H9 (cell line): Measurements from ENCODE around the gene EZH2. TPM values are rescaled to one million over a fixed set of nuclear protein-coding genes. Genes with fewer than 3 reads are reported as not detected.
A peak's percentile ranks its signal among the peaks of the same experiment; 100 is the strongest.

Experiments
- DNase-seq: peaks from one replicate; pipeline ENCODE4 v3.0.0-alpha.2; 2017
- H2AFZ ChIP-seq: one replicate; pipeline ENCODE4 v1.6.1; 2013; ENCODE audit warnings: mild to moderate bottlenecking, low read length, control low read depth, moderate library complexity
- H2AK5ac ChIP-seq: 2 replicates; pipeline ENCODE4 v1.6.1; 2013; ENCODE audit warnings: low read length, control low read depth, mixed read lengths; ENCODE audit not compliant: insufficient read length
- H2BK120ac ChIP-seq: one replicate; pipeline ENCODE4 v1.6.1; 2013; ENCODE audit warnings: low read depth, mild to moderate bottlenecking, low read length, control low read depth, inconsistent platforms; ENCODE audit not compliant: poor library complexity, severe bottlenecking
- H2BK12ac ChIP-seq: 2 replicates; pipeline ENCODE4 v1.6.1; 2013; ENCODE audit warnings: low read length, control low read depth, mixed read lengths, low read depth; ENCODE audit not compliant: insufficient read length
- H2BK15ac ChIP-seq: 2 replicates; pipeline ENCODE4 v1.6.1; 2013; ENCODE audit warnings: low read depth, low read length, control low read depth
- H2BK20ac ChIP-seq: one replicate; pipeline ENCODE4 v1.6.1; 2013; ENCODE audit warnings: low read depth, mild to moderate bottlenecking, low read length, control low read depth, inconsistent platforms; ENCODE audit not compliant: poor library complexity, severe bottlenecking
- H2BK5ac ChIP-seq: 2 replicates; pipeline ENCODE4 v1.6.1; 2013; ENCODE audit warnings: low read length, control low read depth, mixed read lengths; ENCODE audit not compliant: insufficient read length
- H3K14ac ChIP-seq: 2 replicates; pipeline ENCODE4 v1.6.1; 2013; ENCODE audit warnings: low read length, control low read depth; ENCODE audit not compliant: insufficient read depth
- H3K18ac ChIP-seq: 2 replicates; pipeline ENCODE4 v1.6.1; 2013; ENCODE audit warnings: low read depth, mild to moderate bottlenecking, mixed read lengths, low read length, control low read depth; ENCODE audit not compliant: insufficient read length
- H3K23ac ChIP-seq: 2 replicates; pipeline ENCODE4 v1.6.1; 2013; ENCODE audit warnings: low read length, control low read depth, mixed read lengths, low read depth; ENCODE audit not compliant: insufficient read length
- H3K23me2 ChIP-seq: 2 replicates; pipeline ENCODE4 v1.6.1; 2013; ENCODE audit warnings: low read depth, mild to moderate bottlenecking, mixed read lengths, low read length, control low read depth; ENCODE audit not compliant: insufficient read length, poor library complexity, severe bottlenecking
- H3K27ac ChIP-seq: 2 replicates; pipeline ENCODE4 v1.5.1; 2013; ENCODE audit warnings: low read length, control low read depth, mixed read lengths, low read depth; ENCODE audit not compliant: insufficient read length
- H3K27me3 ChIP-seq: 2 replicates; pipeline ENCODE4 v1.6.1; 2013; ENCODE audit warnings: low read length, control low read depth, inconsistent platforms; ENCODE audit not compliant: insufficient read depth
- H3K4ac ChIP-seq: 2 replicates; pipeline ENCODE4 v1.6.1; 2013; ENCODE audit warnings: low read depth, mild to moderate bottlenecking, control low read depth, inconsistent platforms, low read length, moderate library complexity
- H3K4me1 ChIP-seq: 2 replicates; pipeline ENCODE4 v1.6.1; 2013; ENCODE audit warnings: low read length, control low read depth, inconsistent platforms; ENCODE audit not compliant: insufficient read depth
- H3K4me2 ChIP-seq: 2 replicates; pipeline ENCODE4 v1.6.1; 2013; ENCODE audit warnings: low read length, control low read depth, mixed read lengths; ENCODE audit not compliant: insufficient read length, insufficient read depth
- H3K56ac ChIP-seq: 2 replicates; pipeline ENCODE4 v1.6.1; 2013; ENCODE audit warnings: low read depth, mild to moderate bottlenecking, mixed read lengths, low read length, control low read depth; ENCODE audit not compliant: insufficient read length
- H3K79me1 ChIP-seq: 2 replicates; pipeline ENCODE4 v1.6.1; 2013; ENCODE audit warnings: low read depth, mild to moderate bottlenecking, moderate library complexity, low read length, control low read depth, inconsistent platforms; ENCODE audit not compliant: insufficient read depth, poor library complexity, severe bottlenecking
- H3K79me2 ChIP-seq: 2 replicates; pipeline ENCODE4 v1.6.1; 2013; ENCODE audit warnings: low read length, control low read depth, inconsistent platforms; ENCODE audit not compliant: insufficient read depth
- H3K9ac ChIP-seq: 2 replicates; pipeline ENCODE4 v1.6.1; 2013; ENCODE audit warnings: low read length, control low read depth, mixed read lengths; ENCODE audit not compliant: insufficient read length; ENCODE audit errors: extremely low read depth
- H3K9me3 ChIP-seq: one replicate; pipeline ENCODE4 v1.6.1; 2013; ENCODE audit warnings: low read depth, low read length, inconsistent platforms; ENCODE audit not compliant: control insufficient read depth
- H3T11ph ChIP-seq: one replicate; pipeline ENCODE4 v1.6.1; 2013; ENCODE audit warnings: mild to moderate bottlenecking, low read length, control low read depth, inconsistent platforms
- H4K20me1 ChIP-seq: one replicate; pipeline ENCODE4 v1.6.1; 2013; ENCODE audit not compliant: control insufficient read depth, insufficient read length, insufficient read depth
- H4K5ac ChIP-seq: 2 replicates; pipeline ENCODE4 v1.6.1; 2013; ENCODE audit warnings: low read depth, mild to moderate bottlenecking, mixed read lengths, low read length, control low read depth; ENCODE audit not compliant: insufficient read length
- H4K8ac ChIP-seq: replicated peaks from 2 replicates; pipeline ENCODE4 v1.6.1; 2013; ENCODE audit warnings: low read length, control low read depth, mixed read lengths, low read depth; ENCODE audit not compliant: insufficient read length
- H4K91ac ChIP-seq: 2 replicates; pipeline ENCODE4 v1.6.1; 2013; ENCODE audit warnings: low read depth, mild to moderate bottlenecking, moderate library complexity, mixed read lengths, low read length, control low read depth; ENCODE audit not compliant: insufficient read length
- H3K27ac Mint-ChIP-seq, 3 experiments: 2 replicates in 2 of 3; 3 replicates in 1 of 3; pipeline ENCODE4 v1.8.0; 2020 to 2021; ENCODE audit warnings: mixed read lengths in 3 of 3, mild to moderate bottlenecking in 1 of 3, moderate library complexity in 1 of 3
- H3K27me3 Mint-ChIP-seq: 2 replicates; pipeline ENCODE4 v1.8.0; 2021; ENCODE audit warnings: low read depth, mild to moderate bottlenecking, moderate library complexity, mixed read lengths
- H3K36me3 Mint-ChIP-seq, 3 experiments: 2 replicates in 2 of 3; 3 replicates in 1 of 3; pipeline ENCODE4 v1.8.0; 2020 to 2021; ENCODE audit warnings: low read depth in 3 of 3, mixed read lengths in 3 of 3; ENCODE audit not compliant: insufficient read depth in 1 of 3
- H3K4me1 Mint-ChIP-seq, 2 experiments: 2 replicates each; pipeline ENCODE4 v1.8.0; 2020; ENCODE audit warnings: mixed read lengths in 2 of 2
- H3K4me3 Mint-ChIP-seq, 2 experiments: 2 replicates in 1 of 2; 3 replicates in 1 of 2; pipeline ENCODE4 v1.8.0; 2020 to 2021; ENCODE audit warnings: mild to moderate bottlenecking in 2 of 2, mixed read lengths in 2 of 2, moderate library complexity in 1 of 2
- H3K9me3 Mint-ChIP-seq, 2 experiments: 2 replicates in 1 of 2; 3 replicates in 1 of 2; pipeline ENCODE4 v1.8.0; 2020; ENCODE audit warnings: mild to moderate bottlenecking in 2 of 2, mixed read lengths in 2 of 2, moderate library complexity in 1 of 2
- CTCF ChIP-seq: fragments of 200-600 bp; sonication (generic); conservative IDR thresholded peaks from 3 replicates; pipeline ENCODE4 v1.8.0; 2021; ENCODE audit warnings: antibody characterized with exemption, mild to moderate bottlenecking
- WGBS: extraction: QIAGEN DNeasy Blood & Tissue Kit; methylation state at CpG from one replicate; pipeline ENCODE4 v1.1.7; 2013; ENCODE audit warnings: missing lambda C conversion rate, low lambda C conversion rate, mixed read lengths; ENCODE audit not compliant: insufficient read length; ENCODE audit errors: extremely low coverage; 5-methylcytosine and 5-hydroxymethylcytosine counted together
- total RNA-seq: library from RNA; stranded (reverse); gene quantifications from 2 replicates; pipeline ENCODE4 v1.2.1, GENCODE V29; 2021

EZH2 gene
- total RNA-seq, 1 experiment from 2014 or later, result 41.3 TPM

GRCh38 chr7:148783801-148784527 lies 100.1 kb downstream of the EZH2 start:
- no peak overlapping the region for H3K27ac ChIP-seq
- H4K91ac ChIP-seq, result no peak overlapping the region
- no peak overlapping the region for H3T11ph ChIP-seq
- H4K5ac ChIP-seq, result no peak overlapping the region
- no peak overlapping the region for H2AFZ ChIP-seq
- H3K4me3 Mint-ChIP-seq, result no peak overlapping the region
- H2BK12ac ChIP-seq, result no peak overlapping the region
- no peaks in the 10 kb centered on the region for H3K79me2 ChIP-seq
- no peaks in the 10 kb centered on the region for H3K4me1 Mint-ChIP-seq
- H3K27me3 Mint-ChIP-seq, result no peaks in the 10 kb centered on the region
- no peak overlapping the region for H2BK15ac ChIP-seq
- H2BK120ac ChIP-seq, result no peak overlapping the region
- H3K14ac ChIP-seq, result no peak overlapping the region
- H3K56ac ChIP-seq, result no peak overlapping the region
- peaks cover 31 to 72% (median 71%) of the 10 kb centered on the region in 3 experiments; a peak in 6 of 7 replicates for H3K36me3 Mint-ChIP-seq
- H2AK5ac ChIP-seq, result no peak overlapping the region
- no peak overlapping the region for H2BK5ac ChIP-seq
- H3K18ac ChIP-seq, result no peak overlapping the region
- no peaks in the 10 kb centered on the region for H3K4me1 ChIP-seq
- H3K4ac ChIP-seq, result no peak overlapping the region
- no peak overlapping the region for H3K4me2 ChIP-seq
- H4K8ac ChIP-seq, result no peak overlapping the region
- H3K79me1 ChIP-seq, result no peaks in the 10 kb centered on the region
- no peaks in the 10 kb centered on the region for H3K27me3 ChIP-seq
- H2BK20ac ChIP-seq, result no peak overlapping the region
- H3K27ac Mint-ChIP-seq, result peak overlapping the region; percentile 25 to 72 (median 57); a peak in 3 of 7 replicates
- no peaks in the 10 kb centered on the region for H3K23me2 ChIP-seq
- no peaks in the 10 kb centered on the region for H3K9me3 ChIP-seq
- TF ChIP-seq CTCF, result no peak
- H4K20me1 ChIP-seq, result no peaks in the 10 kb centered on the region
- H3K23ac ChIP-seq, result no peak overlapping the region
- no peak for DNase-seq
- WGBS, result no CpG with 5 or more reads among the region's 15 CpGs
- H3K9me3 Mint-ChIP-seq, result no peaks in the 10 kb centered on the region
- H3K9ac ChIP-seq, result no peak overlapping the region
